GM19328 (cell line): Measurements from ENCODE around the gene SMARCA2.

Experiments
- ATAC-seq: cut with Tn5 transposase; IDR thresholded peaks from one replicate; pipeline ENCODE4 v1.9.1; 2021; ENCODE audit warnings: mild to moderate bottlenecking, moderate library complexity; ENCODE audit not compliant: unreplicated experiment

The SMARCA2 gene

DNA sequence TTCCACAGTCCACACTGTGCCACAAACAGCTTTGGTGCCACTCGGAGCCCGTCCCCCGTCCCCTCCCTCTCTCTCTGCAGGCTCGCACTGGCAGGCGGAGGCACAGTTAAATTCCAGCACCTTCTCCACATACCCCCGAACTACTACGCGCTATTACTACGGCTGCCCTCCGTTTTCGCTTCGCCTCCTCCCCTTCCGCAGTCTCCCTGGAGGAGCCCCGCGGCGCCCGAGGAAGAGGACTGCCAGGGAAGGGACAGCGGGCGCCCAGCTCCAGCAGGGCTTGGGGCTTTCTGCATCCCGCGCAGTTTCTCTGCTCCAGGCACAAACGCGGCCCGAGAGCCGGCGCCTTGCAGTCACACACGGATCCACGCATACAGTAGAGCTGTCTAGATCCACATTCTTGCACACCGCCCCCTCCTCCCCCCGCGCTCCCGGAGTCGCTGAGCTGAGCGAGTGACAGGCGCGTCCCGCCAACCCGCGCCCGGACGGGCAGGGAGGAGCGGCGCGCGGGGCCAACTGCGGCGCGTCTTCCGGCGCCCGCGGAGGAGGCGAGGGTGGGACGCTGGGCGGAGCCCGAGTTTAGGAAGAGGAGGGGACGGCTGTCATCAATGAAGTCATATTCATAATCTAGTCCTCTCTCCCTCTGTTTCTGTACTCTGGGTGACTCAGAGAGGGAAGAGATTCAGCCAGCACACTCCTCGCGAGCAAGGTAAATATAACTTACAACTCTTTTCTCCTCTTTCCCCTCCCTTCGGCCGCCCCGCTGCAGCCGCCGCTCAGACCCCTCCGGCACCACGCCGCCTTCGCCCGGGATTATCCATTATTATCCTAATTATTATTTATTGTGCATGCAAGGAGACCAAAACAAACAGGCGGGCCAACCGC, at the start of gene SMARCA2:
TSS of gene SMARCA2 (plus strand) at position 652 of the 885 bp plus-strand sequence. CDS start 13,676 bp downstream, outside the sequence.
- peak; percentile 71 for ATAC-seq

DNA sequence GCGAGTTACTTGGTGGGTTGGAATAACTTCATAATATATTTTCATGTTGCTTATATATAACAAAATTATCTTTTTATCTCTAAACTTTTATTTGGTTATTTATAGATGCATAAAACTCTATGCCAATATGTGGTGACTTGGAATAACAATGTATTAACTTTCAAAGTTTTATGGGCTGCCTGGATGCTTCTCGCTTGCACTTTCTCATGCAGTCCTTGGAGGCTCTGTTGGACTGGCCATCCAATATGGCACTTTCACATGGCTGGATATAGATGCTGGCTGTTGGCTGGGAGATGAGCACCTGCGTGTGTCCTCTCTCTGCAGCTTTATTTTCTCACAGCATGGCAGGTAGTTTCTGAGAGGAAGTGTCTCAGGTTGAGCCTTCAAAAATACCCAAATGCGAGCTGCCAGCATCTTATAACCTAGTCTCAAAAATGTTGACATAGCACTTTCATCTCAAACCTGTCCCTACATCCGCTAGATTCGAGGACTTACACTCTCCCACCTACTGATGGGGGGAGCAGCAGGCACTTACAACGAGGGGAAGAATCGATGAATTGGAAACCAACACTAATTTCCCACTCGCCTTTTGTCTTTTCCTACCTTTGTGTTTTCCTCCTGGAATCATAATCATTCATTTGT, 48.3 kb upstream of the SMARCA2 start:
- ATAC-seq = no peak

DNA sequence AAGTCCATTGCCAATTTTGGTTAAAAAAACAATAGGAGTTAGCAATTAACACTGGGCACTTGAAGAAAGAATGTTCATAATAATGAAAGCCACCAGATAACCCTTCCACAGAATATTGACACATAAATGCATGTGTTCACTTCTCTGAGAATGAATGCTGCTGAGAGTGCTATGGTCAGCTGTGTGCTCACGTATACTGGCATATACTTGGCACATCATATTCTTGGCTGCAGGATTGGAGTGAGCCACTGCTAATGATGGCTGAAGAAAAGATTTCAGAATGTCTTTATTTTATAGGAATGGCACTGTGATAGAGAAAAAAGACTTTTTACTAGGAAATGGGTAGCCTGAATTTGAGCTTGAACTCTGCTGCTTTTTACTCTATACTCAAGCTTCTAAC, 46.0 kb upstream of the SMARCA2 start:
- no peak for ATAC-seq

DNA sequence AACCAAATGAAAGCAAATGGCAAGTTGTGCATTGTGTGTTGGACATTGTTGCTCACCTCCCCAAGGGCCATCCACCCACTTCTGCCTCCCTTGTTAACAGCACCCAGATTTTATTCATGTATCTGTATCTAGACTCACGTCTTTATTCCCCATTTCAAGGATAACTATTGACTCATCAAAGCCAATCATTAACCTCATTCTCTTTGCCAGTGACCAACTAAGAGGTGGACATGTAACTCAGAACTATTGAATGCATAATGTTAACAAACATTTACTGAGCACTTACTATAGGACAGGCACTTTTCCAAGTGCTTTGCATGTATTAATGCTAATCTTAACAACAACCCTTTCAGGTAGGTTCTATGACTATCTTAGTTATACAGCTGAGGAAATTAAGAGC, 45.2 kb upstream of the SMARCA2 start:
- no peak for ATAC-seq

DNA sequence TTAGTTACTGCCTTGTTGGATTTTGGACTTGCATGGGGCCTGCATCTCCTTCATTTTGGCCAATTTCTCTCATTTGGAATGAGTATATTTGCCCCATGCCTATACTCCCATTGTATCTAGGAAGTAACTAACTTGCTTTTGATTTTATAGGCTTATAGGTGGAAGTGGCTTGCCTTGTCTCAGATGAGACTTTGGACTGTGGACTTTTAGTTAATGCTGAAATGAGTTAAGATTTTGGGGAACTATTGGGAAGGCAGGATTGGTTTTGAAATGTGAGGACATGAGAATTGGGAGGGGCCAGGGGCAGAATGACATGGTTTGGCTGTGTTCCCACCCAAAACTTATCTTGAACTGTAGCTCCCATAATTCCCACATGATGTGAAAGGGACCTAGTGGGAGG, 42.5 kb upstream of the SMARCA2 start:
- ATAC-seq = no peak

DNA sequence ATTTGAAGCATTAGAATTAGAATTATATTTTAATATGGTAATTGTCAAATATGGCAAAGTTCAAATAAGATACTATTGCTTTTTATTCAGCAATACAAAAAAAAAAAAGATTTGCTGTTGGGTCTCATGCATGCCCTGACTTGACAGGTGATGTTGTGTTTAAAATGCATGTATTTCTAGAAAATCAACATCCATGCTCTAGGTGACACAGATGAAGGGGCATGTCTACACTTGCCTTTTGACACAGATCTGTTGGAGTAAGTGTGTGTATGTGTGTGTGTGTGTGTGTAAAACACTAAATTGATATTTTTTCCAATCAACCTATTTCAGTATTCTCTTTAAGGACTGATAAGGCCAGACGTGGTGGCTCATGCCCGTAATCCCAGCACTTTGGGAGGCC, 38.1 kb upstream of the SMARCA2 start:
- ATAC-seq = no peak

DNA sequence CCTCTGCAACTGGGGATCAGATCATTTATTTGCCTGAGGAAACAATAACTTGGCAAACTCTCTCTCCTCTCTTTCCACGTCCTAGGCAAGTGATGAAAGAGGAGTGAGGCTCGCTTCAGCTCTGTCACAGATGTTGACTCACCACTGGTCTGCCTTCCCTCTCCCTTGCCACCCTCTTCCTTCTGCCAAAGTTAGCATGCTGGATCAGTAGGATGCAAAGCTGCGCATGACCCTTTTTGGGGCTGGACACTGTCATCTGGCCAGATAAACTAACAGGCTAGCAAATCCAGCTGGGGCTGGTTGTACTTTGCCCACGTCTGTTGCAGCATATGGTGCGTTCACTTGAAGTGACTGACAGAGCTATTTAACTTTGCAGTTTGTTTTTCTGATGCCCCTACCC, 36.2 kb upstream of the SMARCA2 start:
- no peak for ATAC-seq

DNA sequence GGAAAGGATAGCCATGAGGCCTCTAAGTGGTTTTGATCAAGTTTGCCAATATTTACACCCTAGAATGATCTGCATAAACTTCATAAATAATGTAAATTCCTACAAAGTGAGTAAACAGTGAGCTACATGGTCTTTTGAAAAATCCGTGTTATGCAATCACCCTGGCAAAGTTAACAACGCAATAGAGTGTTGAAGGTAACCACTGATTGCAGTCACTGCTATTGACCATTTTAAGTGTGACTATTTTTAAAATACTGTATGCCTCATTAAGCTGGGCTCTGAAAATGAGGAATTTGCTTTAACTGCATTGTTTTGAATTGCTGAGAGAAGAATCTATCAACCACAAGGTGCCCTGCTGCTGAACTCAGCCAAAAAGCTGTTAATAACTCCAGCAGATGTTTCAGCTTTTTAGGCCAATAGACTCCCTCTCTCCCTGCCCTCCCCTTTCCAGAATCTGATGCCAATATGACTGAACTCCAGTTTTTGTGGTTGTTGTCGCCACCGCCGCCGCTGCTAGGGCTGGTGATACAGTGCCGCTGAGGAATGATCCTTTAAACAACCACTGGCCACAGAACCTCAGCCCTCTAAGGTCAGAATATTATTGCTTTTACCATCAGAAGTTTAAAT, 35.3 kb upstream of the SMARCA2 start:
- ATAC-seq = no peak

DNA sequence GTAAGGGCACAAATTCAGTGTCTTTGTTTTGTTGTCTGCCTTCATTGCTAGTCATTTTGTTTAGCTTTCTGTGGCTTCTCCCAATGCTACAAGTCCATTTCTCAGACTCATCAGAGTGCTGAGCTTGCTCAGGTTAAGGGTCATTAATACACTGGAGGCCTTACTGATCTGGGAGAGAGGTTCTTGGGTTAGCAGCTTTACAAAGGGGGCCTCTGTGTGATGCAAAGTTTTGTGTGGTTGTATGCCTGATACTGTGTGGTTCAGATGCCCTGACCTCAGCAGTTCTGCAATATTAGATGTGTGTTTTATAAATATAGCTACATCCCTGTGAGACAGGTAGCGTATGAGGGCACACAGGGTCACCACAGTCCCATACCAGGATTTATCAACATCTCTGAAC, 34.8 kb upstream of the SMARCA2 start:
- no peak for ATAC-seq

DNA sequence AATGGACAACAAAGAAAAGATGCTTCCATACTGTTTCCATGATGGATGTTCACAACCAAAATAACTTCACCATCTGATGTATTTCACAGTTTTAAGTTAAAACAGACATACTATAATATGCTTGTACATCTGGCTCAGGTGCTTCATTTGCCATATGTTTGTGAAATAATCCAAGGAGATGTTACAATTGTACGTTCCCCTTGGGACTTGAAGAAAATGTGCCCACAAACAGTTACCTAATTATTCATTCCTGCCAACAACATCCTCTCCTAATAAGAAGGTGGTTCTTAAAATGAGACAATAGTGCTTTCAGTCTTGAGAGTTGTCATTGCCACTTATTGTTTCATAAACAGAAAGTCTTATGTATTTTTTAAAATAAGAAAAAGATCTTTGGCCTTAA, 33.1 kb upstream of the SMARCA2 start:
- no peak for ATAC-seq

DNA sequence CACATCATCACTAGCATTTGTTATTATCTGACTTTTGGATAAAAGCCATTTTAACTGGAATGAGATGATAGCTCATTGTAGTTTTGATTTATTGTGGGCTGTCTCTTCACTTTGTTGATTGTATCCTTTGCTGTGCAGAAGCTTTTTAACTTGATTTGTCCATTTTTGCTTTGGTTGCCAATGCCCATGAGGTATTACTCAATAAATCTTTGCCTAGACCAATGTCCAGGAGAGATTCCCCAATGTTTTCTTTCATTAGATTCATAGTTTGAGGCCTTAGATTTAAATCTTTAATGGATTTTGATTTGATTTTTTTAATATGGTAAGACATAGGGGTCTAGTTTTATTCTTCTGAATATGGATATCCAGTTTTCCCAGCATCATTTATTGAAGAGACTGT, 28.8 kb upstream of the SMARCA2 start:
- no peak for ATAC-seq

DNA sequence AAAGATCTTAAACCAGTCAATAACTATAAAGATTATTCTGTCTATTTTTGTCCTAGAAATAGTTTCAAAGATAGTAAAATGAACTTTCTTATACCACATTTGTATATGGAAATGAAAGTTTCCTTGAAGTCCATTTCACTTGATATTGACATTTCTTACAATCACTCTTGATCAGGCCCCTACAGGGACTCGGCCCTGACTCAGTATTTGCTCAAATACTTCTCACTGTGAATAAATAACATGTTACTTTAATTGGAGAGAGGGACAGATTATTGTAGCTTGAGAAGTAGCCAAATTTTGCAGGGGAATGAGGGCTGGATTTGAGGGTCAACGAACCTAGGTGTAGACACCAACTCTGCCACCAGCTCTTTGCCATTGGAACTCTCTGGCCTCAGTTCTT, 25.6 kb upstream of the SMARCA2 start:
- no peak for ATAC-seq

DNA sequence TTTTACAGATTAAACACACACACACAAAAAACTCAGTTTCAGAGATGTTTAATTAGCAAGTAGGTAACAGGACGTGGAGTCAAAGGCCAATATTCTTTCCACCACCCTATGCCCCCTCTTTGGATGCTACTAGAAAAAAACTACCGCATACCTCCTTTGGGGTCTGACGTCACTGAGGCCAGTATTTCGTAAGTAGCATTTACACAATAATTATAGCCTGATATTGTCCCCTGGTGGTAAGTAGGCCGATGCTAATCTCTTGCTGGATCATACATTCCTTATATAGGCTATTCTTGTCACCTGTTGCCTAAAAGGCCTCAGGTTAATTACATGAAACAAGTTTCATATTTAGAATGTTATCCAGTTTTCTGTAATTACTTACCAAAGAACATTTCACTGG, 21.0 kb upstream of the SMARCA2 start:
- ATAC-seq = no peak

DNA sequence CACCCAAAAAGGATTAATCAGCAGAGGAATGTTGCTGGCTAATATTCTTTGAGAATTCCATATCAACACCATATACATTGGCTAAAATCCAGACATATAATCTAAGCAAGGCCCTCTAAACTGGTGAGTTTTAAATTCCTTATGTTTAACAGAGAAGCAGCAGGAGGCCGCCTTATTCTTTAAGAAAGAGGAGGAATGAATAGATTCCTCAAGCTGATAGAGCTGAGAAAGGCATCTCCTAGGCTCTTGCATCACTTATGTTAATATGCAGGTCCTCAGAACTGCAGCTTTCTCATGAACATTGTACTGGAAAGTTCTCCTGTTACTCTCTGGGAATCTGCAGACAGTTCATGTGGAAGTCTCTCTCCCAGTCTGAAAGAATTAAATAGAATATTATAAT, 20.1 kb upstream of the SMARCA2 start:
- no peak for ATAC-seq

DNA sequence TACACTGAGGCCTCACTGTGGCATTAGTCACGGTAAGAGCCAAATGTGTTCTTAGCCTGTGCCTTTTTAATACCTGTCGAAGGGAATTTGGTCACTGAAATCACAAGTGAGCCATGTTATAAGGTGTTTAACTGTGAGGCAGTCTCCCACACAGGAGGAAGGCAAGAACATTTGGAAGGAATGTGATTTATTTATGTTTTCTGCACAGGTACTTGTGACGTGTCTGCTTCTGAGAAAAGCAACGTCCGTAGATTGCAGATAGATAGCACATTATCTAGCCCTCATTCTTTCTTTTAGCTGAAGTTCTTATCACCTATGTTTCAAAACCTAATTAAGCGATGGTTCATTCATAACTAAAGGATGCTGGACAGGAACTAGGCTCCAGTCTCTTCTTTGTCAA, 19.0 kb upstream of the SMARCA2 start:
- no peak for ATAC-seq

DNA sequence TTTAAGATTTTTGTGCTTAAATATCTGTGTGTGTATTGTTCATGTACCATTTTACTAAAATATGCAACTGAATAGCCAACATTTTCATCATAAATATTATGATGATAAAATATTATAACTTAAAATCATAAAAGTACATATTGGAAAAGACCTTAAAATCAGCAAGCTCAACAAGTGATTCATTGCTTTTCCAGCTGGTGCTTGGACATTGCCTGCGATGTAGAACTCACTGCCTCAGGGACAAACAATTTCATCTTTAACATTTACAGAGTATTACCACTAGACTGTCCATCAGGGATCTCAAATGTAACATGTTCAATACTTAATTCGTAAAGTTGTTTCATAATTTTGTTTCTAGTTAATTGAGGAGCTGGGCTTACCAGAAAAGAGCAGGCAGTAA, 17.5 kb upstream of the SMARCA2 start:
- no peak for ATAC-seq

DNA sequence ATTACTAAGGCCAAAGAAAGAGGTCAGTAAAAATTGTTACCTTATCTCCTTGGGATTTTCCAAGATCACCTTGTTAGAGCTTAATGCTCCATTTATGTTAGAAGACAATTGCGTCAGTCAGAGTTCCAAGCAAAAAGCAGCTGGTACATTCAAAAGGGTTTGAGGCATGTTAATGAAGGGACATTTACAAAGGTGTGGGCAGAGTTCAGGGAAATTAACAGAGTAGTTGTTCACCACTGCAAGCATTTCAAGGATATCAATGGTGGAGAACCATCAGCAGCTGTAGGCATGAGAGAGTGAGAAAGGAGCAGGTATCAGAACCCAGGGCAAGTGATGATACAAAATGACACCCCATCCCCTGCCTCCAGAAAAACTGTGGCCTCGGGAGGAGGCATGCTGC, 17.0 kb upstream of the SMARCA2 start:
- no peak for ATAC-seq

DNA sequence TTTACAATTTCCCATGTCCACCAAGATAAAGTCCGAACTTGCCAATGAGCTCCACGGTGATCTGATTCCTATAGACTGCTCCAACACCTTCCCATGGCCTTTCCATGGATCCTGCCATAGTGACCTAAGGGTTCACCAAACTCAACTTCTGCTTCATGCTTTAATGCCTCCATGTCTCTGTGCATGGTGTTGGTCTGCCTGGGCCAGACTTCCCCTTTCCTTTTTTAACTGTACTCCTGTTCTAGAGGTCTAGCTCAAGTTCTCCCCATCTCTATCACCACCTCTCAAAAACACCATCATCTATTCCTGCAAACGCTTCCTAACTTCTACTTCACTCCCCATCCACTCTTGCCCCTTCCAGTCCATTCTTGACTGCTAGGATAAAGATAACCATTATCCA, 14.8 kb upstream of the SMARCA2 start:
- ATAC-seq = no peak

DNA sequence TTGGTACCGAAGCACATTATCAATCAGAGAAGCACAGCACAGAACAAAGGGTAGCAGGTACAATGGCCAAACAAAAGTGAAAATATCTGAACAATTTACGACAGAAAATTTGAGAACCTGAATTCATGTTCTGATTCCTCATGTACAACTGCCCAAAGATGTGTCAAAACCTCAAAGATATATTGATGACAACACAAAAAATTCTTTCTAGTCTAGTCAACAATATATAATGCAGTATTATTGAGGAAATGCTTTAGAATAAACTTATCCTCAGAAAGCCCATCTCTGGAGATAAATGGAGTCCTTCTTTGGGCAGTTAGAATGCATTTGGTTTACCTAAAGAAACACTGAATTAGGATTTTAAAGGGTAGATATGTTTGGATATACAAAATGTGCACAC, 6.8 kb upstream of the SMARCA2 start:
- no peak for ATAC-seq

DNA sequence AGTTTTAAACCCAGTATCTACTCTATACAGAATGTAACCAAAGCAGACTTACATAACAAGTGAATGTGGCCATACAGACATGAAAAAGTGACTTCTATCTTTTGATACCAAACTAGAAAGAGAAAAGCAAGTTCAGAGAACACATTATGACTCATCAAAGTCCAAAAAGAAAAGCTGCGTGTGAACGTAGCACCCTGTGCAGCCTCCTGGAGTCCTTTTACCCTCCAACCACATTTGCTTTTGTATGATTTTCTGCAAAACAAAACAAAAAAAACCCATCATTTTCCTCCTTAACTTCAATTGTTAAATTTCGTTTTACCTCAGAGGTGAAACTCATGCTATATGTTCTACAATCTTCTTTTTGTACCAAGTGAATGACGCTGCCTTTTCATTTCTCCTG, 2.8 kb upstream of the SMARCA2 start:
- peak; percentile 13 for ATAC-seq

DNA sequence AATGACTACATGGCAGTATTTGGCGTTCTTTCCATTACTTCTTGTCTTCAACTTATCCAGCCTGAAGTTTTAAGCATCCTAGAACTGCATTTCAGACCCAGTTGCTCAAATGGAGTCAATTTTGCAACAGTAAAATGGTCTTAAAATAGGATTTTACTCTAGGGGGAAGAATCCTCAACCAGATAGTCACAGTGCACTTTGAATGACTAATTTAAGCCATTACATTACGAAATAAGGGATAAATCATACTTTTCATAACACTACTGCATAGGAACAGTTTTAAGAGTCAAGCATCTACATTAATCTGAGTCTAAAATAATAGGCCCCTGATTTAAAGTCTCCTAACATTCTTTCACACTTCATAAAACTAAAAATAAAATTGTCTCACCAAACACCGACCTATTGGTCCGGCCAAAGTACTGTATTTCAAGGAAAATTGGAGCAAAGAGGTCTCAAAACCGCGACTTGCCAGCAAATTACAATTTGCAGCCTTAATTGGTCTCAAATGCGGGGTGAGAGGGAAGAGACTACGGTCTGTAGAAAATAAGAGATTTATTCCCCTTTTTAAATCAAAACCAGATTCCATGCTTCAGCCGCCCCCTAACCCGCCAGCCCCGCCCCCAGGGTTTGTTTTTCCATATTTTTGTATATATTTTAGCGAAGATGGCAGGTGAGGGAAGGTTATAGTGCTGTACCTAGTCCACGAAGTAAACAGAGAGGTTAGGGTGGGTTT, 1.2 kb upstream of the SMARCA2 start:
- no peak for ATAC-seq
